ENCODE data around the gene TPBGL.

DNA sequence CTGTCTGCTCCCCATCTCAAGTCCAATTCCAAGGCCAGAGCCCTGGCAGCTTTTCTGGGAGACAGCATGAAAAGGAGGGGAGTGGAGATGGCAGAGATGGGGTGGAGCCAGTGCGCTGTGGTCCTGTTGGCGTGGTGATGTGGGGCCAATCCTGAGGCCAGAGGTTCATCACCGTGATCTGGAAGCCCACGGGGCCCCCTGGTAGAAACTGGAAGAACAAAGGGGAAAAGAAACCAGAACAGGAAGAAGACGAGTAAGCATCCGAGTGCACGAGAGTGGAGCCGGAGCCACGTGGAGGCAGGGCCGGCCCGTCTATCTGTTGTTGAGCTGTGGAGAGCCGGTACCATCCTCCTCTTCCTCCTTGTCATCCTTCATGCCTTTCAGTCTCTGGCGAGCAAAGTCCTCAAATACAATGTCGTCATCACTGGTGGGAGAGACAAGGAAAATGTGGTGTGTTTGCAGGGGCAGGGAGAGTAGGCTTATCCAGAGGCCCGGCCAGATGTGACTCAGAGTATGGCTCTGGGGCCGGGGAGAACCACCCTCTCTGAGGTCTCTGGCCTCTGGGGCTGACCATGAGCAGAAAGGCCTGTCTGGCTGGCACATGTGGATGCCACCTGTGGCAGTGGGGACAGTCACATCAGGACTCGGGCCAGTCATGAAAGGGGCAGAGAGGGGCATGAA lies 25.4 kb downstream of the TPBGL start:
- TF ChIP-seq, protein P1, sequence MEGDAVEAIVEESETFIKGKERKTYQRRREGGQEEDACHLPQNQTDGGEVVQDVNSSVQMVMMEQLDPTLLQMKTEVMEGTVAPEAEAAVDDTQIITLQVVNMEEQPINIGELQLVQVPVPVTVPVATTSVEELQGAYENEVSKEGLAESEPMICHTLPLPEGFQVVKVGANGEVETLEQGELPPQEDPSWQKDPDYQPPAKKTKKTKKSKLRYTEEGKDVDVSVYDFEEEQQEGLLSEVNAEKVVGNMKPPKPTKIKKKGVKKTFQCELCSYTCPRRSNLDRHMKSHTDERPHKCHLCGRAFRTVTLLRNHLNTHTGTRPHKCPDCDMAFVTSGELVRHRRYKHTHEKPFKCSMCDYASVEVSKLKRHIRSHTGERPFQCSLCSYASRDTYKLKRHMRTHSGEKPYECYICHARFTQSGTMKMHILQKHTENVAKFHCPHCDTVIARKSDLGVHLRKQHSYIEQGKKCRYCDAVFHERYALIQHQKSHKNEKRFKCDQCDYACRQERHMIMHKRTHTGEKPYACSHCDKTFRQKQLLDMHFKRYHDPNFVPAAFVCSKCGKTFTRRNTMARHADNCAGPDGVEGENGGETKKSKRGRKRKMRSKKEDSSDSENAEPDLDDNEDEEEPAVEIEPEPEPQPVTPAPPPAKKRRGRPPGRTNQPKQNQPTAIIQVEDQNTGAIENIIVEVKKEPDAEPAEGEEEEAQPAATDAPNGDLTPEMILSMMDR (IDR thresholded peaks at IDR 0.05; ENCODE audit: extremely low read depth in 1 of 2, insufficient read depth in 1 of 2, low read depth in 1 of 2, low read length in 2 of 2): no peak
- TF ChIP-seq POLR2AphosphoS5 (IDR thresholded peaks at IDR 0.05; ENCODE audit: insufficient read depth, low read depth, low read length): no peak
- no peak for TF ChIP-seq POLR2A (IDR thresholded peaks at IDR 0.05; ENCODE audit: low read depth, low read length)
- no peak for TF ChIP-seq EZH2 (IDR thresholded peaks at IDR 0.05; ENCODE audit: borderline replicate concordance, low read depth, low read length, severe bottlenecking)
- TF ChIP-seq JUN (IDR thresholded peaks at IDR 0.05; ENCODE audit: borderline replicate concordance, insufficient read depth, insufficient read length, low read depth): no peak
- TF ChIP-seq, protein P2, sequence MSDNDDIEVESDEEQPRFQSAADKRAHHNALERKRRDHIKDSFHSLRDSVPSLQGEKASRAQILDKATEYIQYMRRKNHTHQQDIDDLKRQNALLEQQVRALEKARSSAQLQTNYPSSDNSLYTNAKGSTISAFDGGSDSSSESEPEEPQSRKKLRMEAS (IDR thresholded peaks at IDR 0.05; ENCODE audit: insufficient read depth, insufficient read length): no peak

All from endothelial cell of umbilical vein (primary cell).